22Rv1 (cell line): ENCODE results near the gene SERGEF.

Experiments used
- ZFX ChIP-seq: fragments of 450-650 bp; IDR thresholded peaks from 2 replicates; pipeline ENCODE4 v1.6.1; 2017; ENCODE audit warnings: antibody characterized with exemption, borderline replicate concordance
- TF ChIP-seq, protein P1 (sequence below): fragments of 450-650 bp; IDR thresholded peaks from 2 replicates; pipeline ENCODE4 v1.5.1; 2017; ENCODE audit warnings: mild to moderate bottlenecking

DNA sequence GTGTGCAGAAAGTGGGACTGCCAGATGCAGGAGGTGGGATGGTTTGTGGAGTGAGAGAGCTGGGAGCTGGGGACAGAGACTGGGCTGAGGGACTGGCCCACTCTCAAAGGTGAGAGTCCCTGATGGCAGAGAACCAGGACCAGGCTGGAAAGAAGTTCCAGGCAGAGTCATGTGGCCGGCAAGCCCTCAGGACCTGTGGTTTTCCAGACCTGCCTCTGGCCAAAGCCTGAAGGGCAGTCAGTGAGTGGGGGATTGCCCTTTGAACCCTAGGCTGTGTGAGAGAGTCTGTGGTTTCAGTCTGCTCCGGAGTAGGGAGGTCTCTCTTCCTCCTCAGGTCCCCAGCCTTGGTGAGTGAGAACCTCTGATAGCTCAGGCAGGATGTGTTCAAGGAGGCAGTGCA lies 261.3 kb downstream of the SERGEF start:
- TF ChIP-seq, protein P1, sequence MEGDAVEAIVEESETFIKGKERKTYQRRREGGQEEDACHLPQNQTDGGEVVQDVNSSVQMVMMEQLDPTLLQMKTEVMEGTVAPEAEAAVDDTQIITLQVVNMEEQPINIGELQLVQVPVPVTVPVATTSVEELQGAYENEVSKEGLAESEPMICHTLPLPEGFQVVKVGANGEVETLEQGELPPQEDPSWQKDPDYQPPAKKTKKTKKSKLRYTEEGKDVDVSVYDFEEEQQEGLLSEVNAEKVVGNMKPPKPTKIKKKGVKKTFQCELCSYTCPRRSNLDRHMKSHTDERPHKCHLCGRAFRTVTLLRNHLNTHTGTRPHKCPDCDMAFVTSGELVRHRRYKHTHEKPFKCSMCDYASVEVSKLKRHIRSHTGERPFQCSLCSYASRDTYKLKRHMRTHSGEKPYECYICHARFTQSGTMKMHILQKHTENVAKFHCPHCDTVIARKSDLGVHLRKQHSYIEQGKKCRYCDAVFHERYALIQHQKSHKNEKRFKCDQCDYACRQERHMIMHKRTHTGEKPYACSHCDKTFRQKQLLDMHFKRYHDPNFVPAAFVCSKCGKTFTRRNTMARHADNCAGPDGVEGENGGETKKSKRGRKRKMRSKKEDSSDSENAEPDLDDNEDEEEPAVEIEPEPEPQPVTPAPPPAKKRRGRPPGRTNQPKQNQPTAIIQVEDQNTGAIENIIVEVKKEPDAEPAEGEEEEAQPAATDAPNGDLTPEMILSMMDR: no peak
- TF ChIP-seq ZFX: no peak
